Right cardiac atrium (tissue), 5 donors: Measurements from ENCODE around the gene PRIMA1. TPM values are rescaled to one million over a fixed set of nuclear protein-coding genes. Genes with fewer than 3 reads are reported as not detected.
A peak's percentile ranks its signal among the peaks of the same experiment; 100 is the strongest.
"Not testable (repeated sequence)": the region's sequence is repeated elsewhere in the genome, so short reads cannot be mapped to it uniquely, and the experiment has no call there.

Experiments used
- ATAC-seq, 2 donors: fragments of 200-7000 bp; cut with Tn5 transposase; one replicate each; pipeline versions ENCODE4 v1.8.0 to v1.9.1; 2020; ENCODE audit warnings: moderate library complexity in 2 of 2, mild to moderate bottlenecking in 1 of 2
- DNase-seq, 3 donors: peaks; one replicate each; pipeline ENCODE4 v3.0.0-alpha.2; 2020
- H3K27ac ChIP-seq: one replicate; pipeline ENCODE4 v1.5.1; 2013; ENCODE audit warnings: mild to moderate bottlenecking, low read length, control low read depth, moderate library complexity
- H3K27me3 ChIP-seq: one replicate; pipeline ENCODE4 v1.6.1; 2013; ENCODE audit not compliant: control insufficient read depth, insufficient read depth
- H3K4me1 ChIP-seq: one replicate; pipeline ENCODE4 v1.6.1; 2013; ENCODE audit warnings: low read length; ENCODE audit not compliant: control insufficient read depth, insufficient read depth
- H3K4me3 ChIP-seq: one replicate; pipeline ENCODE4 v1.5.1; 2013; ENCODE audit warnings: low read length, control low read depth
- H3K9me3 ChIP-seq: one replicate; pipeline ENCODE4 v1.6.1; 2013; ENCODE audit warnings: low read length; ENCODE audit not compliant: control insufficient read depth
- WGBS: extraction: QIAGEN DNeasy Blood & Tissue Kit; methylation state at CpG from one replicate; pipeline ENCODE4 v1.1.7; 2013; 5-methylcytosine and 5-hydroxymethylcytosine counted together
- intact Hi-C, 4 donors: fragments of 100-400 bp; cut with DNase I; formaldehyde crosslinking; loops; one replicate each; pipeline versions ENCODE4 v1.11.0 to v1.14.0; 2022 to 2023
- polyA plus RNA-seq: library from polyadenylated mRNA; stranded (reverse); fragments of 200-250 nt; gene quantifications from one replicate; pipeline ENCODE4 v1.2.3, GENCODE V29; 2013
- total RNA-seq, 4 donors: library from RNA; stranded (reverse); fragmentation: NEBNext Ultra II Directional; extraction: Animal tissue kit (Norgen Biotek cat#: 25700); gene quantifications; one replicate each; pipeline ENCODE4 v1.2.1, GENCODE V29; 2021
- donor health status: healthy with polysubstance abuse.
- donor health status: DM: no; HTN: yes; CAD: no.
- donor health status: DM: no; HTN: no; CAD: no.
- donor health status: DM: no; HTN: yes; CAD: no; lungs with severe emphysema.
- donor health status: DM: yes; HTN: yes; CAD: no.

PRIMA1 gene
- total and polyA plus RNA-seq, 5 donors: 5.9 to 11.7 (median 8.8) TPM

DNA sequence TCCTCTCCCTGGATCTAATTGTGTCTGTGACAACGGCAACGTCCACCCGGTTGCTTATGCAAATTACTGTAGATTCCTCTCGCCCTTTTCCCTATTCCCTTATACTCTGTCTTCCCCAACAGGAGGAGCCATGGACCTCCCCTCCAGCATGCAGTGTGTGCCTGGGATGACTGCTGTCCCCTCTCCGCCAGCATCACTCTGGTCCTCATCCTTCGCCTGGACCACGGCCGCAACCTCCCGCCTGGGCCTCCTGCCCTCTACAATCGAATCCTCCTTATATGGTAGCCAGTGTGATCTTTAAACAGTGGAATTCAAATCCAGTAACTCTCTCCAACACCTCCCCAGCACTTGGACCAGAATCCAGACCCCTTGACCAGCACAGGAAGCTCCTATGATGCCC, 30.6 kb upstream of the PRIMA1 start:
- intact Hi-C loops: no loop called here

DNA sequence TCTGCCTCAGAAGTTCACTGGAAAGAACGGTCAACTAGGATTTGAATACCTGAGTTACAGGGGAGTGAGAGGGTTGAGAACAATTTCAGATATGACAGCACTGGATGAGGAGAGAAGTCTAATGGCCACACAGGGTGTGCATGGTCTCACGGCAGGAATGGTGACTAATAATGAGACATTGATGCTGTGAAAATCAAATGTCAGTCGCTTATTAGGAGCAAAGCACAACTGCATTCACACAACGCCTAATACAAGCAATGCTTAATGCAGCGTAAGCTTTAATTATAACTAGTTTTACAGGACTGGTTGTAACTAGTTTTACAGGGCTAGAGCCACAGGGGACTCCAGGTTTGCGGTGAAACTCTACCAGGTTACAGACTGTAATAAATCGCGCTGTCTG, 23.4 kb upstream of the PRIMA1 start:
- Histone ChIP-seq H3K27me3 (no peaks in the 10 kb centered on the region), H3K4me3 (no peak overlapping the region), H3K27ac (no peak overlapping the region), H3K4me1 (no peaks in the 10 kb centered on the region), H3K9me3 (no peaks in the 10 kb centered on the region)
- 90% methylated on average over 8 of the region's 8 CpGs for WGBS
- DNase-seq (no peak), ATAC-seq (no peak)
- intact Hi-C loops: no loop called here

More for the DNA sequence above, 30.6 kb upstream of the PRIMA1 start:
- Histone ChIP-seq H3K4me3 (no peak overlapping the region), H3K27me3 (no peaks in the 10 kb centered on the region), H3K27ac (no peak overlapping the region), H3K4me1 (no peaks in the 10 kb centered on the region), H3K9me3 (no peaks in the 10 kb centered on the region)
- WGBS: 85% methylated on average over 10 of the region's 10 CpGs
- DNase-seq (no peak), ATAC-seq (no peak)

DNA sequence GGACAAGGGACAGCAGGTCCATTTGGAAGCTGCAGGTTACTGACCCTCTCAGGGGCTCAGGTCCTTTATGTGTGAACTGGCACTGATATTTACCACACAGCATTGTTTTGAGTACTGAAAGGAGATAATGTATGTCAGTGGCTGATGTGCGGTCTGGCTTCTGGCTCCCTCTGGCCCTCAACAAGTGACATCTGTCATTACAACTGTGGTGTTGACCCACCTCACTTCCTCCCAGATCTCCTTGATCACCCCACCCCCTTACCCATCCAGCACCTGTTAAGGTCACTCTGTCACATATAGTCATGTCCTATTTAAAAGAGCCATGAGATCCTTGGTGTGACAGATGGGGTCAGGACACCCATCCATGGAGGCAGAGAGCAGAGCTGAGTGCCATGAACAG, 22.7 kb upstream of the PRIMA1 start:
- 86% methylated on average over 1 of the region's 1 CpG for WGBS
- no peak for DNase-seq
- intact Hi-C loops: no loop called here

DNA sequence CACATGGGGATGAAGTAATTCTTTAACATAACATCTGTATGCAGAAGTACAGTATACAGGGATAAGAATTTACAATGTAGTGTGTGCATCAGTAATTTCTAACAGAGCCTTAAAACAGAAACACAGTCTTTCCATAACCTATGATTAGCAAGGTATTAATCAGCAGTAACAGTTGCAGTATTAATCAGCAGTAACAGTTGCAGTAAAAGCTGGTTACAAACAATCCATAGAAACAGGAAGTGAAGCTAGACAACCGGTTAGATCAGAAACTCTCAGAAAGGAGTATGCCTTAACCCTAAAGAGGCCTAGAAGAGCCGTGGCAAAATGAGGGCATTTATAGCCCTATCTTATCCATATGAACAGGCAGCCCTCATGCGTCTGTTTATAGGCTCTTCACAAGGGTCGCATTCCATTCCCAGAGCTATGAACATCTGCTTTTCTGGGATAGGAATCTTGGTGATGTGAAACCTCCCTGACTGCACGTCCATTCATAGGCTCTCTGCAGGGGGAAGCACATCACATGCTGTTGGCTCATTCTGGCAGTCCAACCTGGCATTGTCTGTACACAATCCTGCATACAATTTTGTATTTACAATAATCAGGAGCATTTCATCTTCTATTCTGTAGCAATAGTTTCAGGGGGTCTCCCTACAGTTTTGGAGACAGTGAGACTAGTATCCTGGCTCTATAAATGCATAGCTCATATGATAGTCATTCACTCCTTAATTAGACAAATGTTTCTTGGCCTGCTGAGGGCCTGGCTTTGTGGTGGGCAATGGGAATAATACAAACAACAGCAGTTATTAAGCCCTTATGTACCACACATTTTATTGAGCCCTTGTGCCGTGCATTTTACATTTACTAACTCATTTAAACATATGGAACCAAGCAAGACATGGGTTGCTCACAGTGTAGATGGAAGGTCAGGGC, 21.5 kb upstream of the PRIMA1 start:
- intact Hi-C loops, H3K27me3 ChIP-seq, H3K4me3 ChIP-seq, H3K9me3 ChIP-seq, H3K4me1 ChIP-seq, H3K27ac ChIP-seq, ATAC-seq, DNase-seq: not testable (repeated sequence)
- 52% methylated on average over 6 of the region's 6 CpGs for WGBS

More for the DNA sequence above, 22.7 kb upstream of the PRIMA1 start:
- Histone ChIP-seq H3K27me3 (no peaks in the 10 kb centered on the region), H3K27ac (no peak overlapping the region), H3K4me1 (no peaks in the 10 kb centered on the region), H3K9me3 (no peaks in the 10 kb centered on the region), H3K4me3 (no peak overlapping the region)
- no peak for ATAC-seq

DNA sequence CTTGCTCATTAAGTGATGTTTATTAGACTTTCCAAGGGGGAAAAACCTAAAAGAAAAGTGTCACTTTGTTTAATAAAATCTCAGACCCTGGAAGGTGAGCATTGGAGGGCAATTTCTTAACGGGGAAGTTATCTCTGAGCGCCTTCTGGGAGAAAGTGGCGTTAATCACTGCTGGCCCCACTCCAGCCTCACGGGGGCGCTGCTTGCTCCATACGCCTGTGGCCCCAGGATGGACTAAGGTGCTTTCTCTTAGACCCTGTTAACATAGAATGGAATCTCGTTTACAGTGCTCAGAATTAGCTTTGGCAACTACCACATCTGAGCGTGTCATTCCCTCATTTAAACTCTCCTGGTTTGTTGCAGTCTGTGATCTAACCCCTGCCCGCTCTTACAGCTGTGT, 16.4 kb upstream of the PRIMA1 start:
- ATAC-seq: no peak
- H3K9me3 ChIP-seq: no peaks in the 10 kb centered on the region
- H3K27me3 ChIP-seq: no peaks in the 10 kb centered on the region
- no peak overlapping the region for H3K27ac ChIP-seq
- 58% methylated on average over 9 of the region's 9 CpGs for WGBS
- no peaks in the 10 kb centered on the region for H3K4me1 ChIP-seq
- intact Hi-C loops: no loop called here
- H3K4me3 ChIP-seq: no peak overlapping the region
- no peak for DNase-seq

DNA sequence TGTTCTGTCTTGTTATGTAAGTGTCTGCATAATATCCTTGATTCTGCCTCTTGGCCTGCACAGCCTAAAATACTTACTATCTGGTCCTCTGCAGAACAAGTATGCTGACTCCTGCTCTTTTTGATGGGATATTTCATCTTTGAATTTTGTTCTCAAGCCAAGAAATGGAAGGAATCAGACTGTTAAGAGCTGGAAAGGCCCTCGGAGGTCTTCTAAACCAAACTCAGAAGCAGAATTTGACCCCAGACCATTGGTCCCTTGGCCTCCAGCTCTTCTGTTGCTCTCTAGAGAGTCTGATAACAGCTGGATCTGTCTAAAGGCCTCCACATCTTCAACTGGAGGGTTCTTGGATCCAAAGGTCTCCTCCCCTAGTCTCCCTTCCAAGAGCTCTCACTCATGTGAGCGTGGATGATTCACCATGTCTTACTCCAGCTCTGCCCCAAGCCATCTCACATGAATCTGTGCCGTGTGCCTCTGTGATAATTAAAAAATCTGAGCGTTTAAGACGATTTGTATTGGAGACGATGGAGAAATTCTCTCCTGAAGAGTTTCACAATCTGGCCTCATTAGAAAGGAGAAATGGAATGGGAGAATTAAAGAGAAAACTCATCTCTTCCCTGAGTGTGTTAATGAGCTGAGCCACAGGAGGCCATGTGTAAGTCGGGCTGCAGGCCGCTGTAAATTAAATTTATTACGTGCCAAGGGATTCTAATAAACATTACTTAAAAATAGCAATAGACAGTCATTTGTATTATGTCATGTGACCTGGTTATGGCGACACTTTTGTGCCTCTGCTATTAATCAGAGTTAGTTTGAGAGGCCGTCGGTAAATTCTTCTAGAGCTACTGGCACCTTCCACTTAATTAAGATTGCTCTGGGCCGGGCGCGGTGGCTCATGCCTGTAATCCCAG, 15.4 kb upstream of the PRIMA1 start:
- WGBS: 80% methylated on average over 15 of the region's 15 CpGs
- Histone ChIP-seq H3K4me3 (no peak overlapping the region), H3K27me3 (no peaks in the 10 kb centered on the region), H3K9me3 (no peaks in the 10 kb centered on the region), H3K27ac (no peak overlapping the region), H3K4me1 (no peaks in the 10 kb centered on the region)
- intact Hi-C loops: no loop called here
- DNase-seq (no peak), ATAC-seq (no peak)

DNA sequence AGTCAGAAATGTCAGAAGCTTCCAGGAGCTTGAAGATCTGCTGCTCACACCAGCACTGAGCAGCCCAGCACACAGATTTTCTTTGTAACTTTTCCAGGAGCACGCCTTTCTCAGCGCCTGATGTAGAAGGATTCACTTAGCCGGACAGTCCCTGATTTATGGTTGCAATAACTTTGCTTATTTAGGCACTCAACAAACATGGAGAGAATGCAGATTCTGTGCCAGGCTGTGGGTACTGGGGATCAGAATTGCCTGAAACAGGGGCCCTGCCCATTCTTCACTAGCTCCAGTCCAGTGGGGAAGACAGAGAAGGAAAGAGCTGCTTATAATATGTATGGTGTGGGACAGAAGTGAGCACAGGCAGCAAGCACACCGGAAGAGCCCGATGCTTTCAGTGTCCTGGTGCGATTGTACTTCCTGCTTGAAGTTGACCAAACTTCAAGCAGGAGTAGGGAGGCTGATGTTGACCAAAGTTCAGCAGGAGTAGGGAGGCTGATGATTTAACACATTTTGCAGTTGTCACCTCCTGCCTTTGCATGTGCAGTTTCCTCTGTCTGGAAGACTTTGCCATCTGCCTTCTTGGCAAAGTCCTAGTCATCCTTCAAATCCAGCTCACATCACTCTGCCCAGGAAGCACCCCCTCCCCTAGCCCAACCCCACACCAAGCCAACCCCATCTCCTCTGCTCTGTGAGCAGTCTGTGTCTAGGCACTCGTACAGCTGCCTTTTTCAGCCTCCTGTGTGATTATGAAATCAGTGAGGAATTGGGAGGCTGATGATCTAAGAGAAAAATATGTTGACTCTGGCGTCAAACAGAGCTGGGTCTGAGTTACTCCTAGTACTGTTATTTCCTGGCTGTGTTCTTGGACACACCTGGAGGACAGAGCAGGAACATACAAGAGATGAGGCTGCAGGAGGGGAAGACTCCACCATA, 12.0 kb upstream of the PRIMA1 start:
- intact Hi-C loops: loop anchor here in 1 of 4 donors (10.0 kb wide), 1 partner anchor 145 kb away; no protein-coding TSS in a partner anchor
- H3K4me1 ChIP-seq: no peaks in the 10 kb centered on the region
- H3K9me3 ChIP-seq: no peaks in the 10 kb centered on the region
- H3K27ac ChIP-seq: no peak overlapping the region
- WGBS: 61% methylated on average over 8 of the region's 8 CpGs
- no peaks in the 10 kb centered on the region for H3K27me3 ChIP-seq
- no peak overlapping the region for H3K4me3 ChIP-seq
- ATAC-seq (peak; percentile 20 to 27), DNase-seq (no peak)

DNA sequence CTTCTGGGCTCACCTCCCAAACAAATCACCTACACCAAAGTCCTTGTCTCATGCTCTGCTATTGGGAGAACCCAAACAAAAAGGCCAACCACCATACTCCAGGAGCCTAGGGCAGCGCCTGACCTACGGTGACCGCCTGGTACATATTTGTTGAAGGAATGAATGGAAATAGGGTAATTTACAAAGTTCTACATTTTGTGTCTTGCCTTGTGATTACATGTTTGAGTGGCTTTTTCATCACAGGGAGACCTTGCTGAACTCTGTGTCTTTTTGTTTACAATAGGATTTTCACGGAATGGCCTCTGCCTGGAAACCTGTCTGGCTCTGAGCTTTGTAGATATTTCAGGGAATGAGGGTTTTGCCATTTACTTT, 11.3 kb upstream of the PRIMA1 start:
- no peak for DNase-seq
- no peaks in the 10 kb centered on the region for H3K4me1 ChIP-seq
- H3K27ac ChIP-seq: no peak overlapping the region
- intact Hi-C loops: loop anchor here in 1 of 4 donors (10.0 kb wide), 1 partner anchor 145 kb away; no protein-coding TSS in a partner anchor
- H3K9me3 ChIP-seq: no peaks in the 10 kb centered on the region
- 85% methylated on average over 4 of the region's 4 CpGs for WGBS
- no peak for ATAC-seq
- no peak overlapping the region for H3K4me3 ChIP-seq
- no peaks in the 10 kb centered on the region for H3K27me3 ChIP-seq

DNA sequence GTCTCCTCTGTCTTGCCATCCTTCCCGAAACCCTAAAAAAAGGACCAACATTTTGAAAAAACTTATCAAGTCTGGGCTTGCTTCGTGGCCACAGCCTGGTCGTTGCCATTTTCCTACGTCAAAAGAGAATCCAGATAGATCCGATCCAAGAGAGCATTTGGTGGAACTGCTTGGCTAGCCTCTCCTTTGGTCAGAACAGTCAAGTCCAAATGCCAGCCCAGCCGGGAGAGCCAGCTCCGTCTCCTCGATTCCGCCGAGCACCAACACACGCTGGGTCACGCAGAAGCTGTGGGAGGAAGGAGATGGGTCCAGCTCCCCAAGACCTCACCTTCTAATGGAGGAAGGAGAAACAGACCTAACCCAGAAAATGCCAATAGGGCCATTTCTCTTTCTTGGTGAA, 9.3 kb upstream of the PRIMA1 start:
- Histone ChIP-seq H3K4me1 (no peaks in the 10 kb centered on the region), H3K9me3 (no peaks in the 10 kb centered on the region), H3K4me3 (no peak overlapping the region), H3K27ac (no peak overlapping the region), H3K27me3 (no peaks in the 10 kb centered on the region)
- ATAC-seq (no peak), DNase-seq (no peak)
- intact Hi-C loops: loop anchor here in 1 of 4 donors (10.0 kb wide), 1 partner anchor 143 kb away; no protein-coding TSS in a partner anchor
- WGBS: 82% methylated on average over 12 of the region's 12 CpGs

DNA sequence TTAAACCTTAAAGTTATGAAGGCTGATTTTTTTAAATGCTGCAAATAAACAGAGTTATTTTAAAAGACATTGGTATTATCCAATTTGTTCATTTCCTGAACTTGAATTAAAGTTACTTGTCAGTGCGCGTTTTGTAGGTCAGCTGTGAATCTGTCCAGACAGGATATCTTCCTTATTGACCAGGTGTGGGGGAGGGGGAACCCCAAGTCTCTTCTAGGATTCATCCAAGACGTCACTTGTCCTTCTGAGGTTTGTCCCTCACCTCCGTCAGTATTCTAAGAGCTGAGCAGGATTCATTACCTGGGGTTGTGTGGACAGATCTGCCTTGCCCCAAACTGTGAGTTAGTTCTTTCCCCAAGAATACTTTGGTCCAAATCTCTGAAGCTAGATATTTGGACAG, 8.8 kb upstream of the PRIMA1 start:
- no peak overlapping the region for H3K27ac ChIP-seq
- DNase-seq (no peak), ATAC-seq (no peak)
- no peak overlapping the region for H3K4me3 ChIP-seq
- H3K4me1 ChIP-seq: no peaks in the 10 kb centered on the region
- no peaks in the 10 kb centered on the region for H3K27me3 ChIP-seq
- intact Hi-C loops: loop anchor here in 1 of 4 donors (10.0 kb wide), 1 partner anchor 142 kb away; no protein-coding TSS in a partner anchor
- 77% methylated on average over 4 of the region's 4 CpGs for WGBS
- H3K9me3 ChIP-seq: no peaks in the 10 kb centered on the region
